Glutamatergic neuron (in vitro differentiated cells): Measurements from ENCODE around the gene CARD14. TPM values are rescaled to one million over a fixed set of nuclear protein-coding genes. Genes with fewer than 3 reads are reported as not detected.

Source experiments
- DNase-seq: peaks from one replicate; pipeline ENCODE4 v3.0.0; 2022
- H3K27ac Mint-ChIP-seq: one replicate; pipeline ENCODE4 v1.8.0; 2020; ENCODE audit warnings: mild to moderate bottlenecking, mixed read lengths, inconsistent platforms; ENCODE audit not compliant: unreplicated experiment
- H3K27me3 Mint-ChIP-seq: one replicate; pipeline ENCODE4 v1.8.0; 2020; ENCODE audit warnings: mild to moderate bottlenecking, moderate library complexity, mixed read lengths, inconsistent platforms; ENCODE audit not compliant: unreplicated experiment
- H3K36me3 Mint-ChIP-seq: one replicate; pipeline ENCODE4 v1.8.0; 2020; ENCODE audit warnings: mild to moderate bottlenecking, mixed read lengths, inconsistent platforms; ENCODE audit not compliant: unreplicated experiment
- H3K4me1 Mint-ChIP-seq: one replicate; pipeline ENCODE4 v1.8.0; 2020; ENCODE audit warnings: mild to moderate bottlenecking, low read depth, mixed read lengths, inconsistent platforms; ENCODE audit not compliant: unreplicated experiment
- H3K4me3 Mint-ChIP-seq: one replicate; pipeline ENCODE4 v1.8.0; 2020; ENCODE audit warnings: mild to moderate bottlenecking, mixed read lengths, inconsistent platforms; ENCODE audit not compliant: unreplicated experiment
- H3K9me3 Mint-ChIP-seq: one replicate; pipeline ENCODE4 v1.8.0; 2020; ENCODE audit warnings: mild to moderate bottlenecking, moderate library complexity, mixed read lengths, inconsistent platforms; ENCODE audit not compliant: unreplicated experiment
- CTCF ChIP-seq: fragments of 200-600 bp; sonication (generic); IDR thresholded peaks from one replicate; pipeline ENCODE4 v1.5.0; 2021; ENCODE audit not compliant: partially characterized antibody, unreplicated experiment
- total RNA-seq: library from RNA; stranded (reverse); fragmentation: NEBNext Ultra II Directional; extraction: Animal tissue kit (Norgen Biotek cat#: 25700); gene quantifications from one replicate; pipeline ENCODE4 v1.2.1, GENCODE V29; 2021; ENCODE audit not compliant: unreplicated experiment

Gene CARD14
- total RNA-seq, 1 donor from 2014 or later = 1.1 TPM

GRCh38 chr17:80158846-80159245 lies 11.0 kb upstream of the CARD14 start:
- no peak for TF ChIP-seq CTCF

DNA sequence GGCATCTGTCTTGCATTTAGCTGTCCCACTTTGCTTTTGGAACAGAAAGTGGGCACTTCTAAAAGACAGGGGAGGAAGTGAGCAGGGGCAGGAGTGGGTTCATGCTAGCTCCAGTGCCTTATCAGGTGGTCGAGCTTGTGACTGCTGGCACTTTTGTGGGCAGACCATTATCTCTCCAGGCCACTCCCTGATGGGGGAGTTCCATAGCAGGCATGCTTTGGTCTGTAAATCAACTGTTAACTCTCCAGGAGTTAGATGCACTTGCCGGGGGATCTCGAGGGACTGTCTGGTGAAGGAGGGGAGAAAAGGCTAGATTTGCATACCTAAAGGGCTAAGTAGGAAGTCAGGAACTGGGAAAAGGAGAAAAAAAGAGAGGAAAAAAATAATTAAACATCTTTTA lies 9.3 kb upstream of the CARD14 start:
- Mint-ChIP-seq H3K27me3 (peaks cover 3% of the 10 kb centered on the region), H3K36me3 (no peaks in the 10 kb centered on the region), H3K27ac (no peak overlapping the region), H3K9me3 (peaks cover 5% of the 10 kb centered on the region), H3K4me1 (peaks cover 23% of the 10 kb centered on the region), H3K4me3 (peak overlapping the region; percentile 67)
- DNase-seq = no peak
- TF ChIP-seq CTCF = no peak

More at GRCh38 chr17:80158846-80159245, 11.0 kb upstream of the CARD14 start:
- Mint-ChIP-seq H3K4me1 (peaks cover 23% of the 10 kb centered on the region), H3K9me3 (peaks cover 10% of the 10 kb centered on the region), H3K27ac (no peak overlapping the region), H3K4me3 (no peak overlapping the region), H3K36me3 (no peaks in the 10 kb centered on the region), H3K27me3 (peaks cover 2% of the 10 kb centered on the region)
- DNase-seq = no peak

- TF ChIP-seq CTCF = no peak
- Mint-ChIP-seq H3K27ac (no peak overlapping the region), H3K4me1 (peaks cover 23% of the 10 kb centered on the region), H3K36me3 (no peaks in the 10 kb centered on the region), H3K4me3 (no peak overlapping the region), H3K27me3 (peaks cover 3% of the 10 kb centered on the region), H3K9me3 (peaks cover 4% of the 10 kb centered on the region)
- no peak for DNase-seq
Measured at GRCh38 chr17:80163336-80163735, 6.5 kb upstream of the CARD14 start.

DNA sequence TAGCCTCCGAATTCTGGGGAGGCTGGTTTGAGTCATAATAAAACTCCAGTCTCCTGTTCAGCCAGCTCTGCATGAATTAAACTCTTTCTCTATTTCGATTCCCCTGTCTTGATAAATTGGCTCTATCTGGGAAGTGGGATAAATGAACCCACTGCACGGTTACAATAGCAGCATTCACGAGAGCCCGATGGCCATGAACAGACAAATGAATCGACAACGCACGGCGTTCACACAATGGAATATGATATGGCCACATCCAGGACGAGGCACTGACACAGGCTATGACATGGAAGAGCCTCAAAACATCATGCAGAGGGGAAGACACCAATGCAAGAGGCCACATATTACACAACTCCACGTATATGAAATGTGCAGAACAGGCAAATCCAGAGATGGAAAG lies 5.6 kb upstream of the CARD14 start:
- Mint-ChIP-seq H3K4me1 (peaks cover 23% of the 10 kb centered on the region), H3K27me3 (peaks cover 7% of the 10 kb centered on the region), H3K36me3 (peaks cover 5% of the 10 kb centered on the region), H3K27ac (no peak overlapping the region), H3K9me3 (peaks cover 4% of the 10 kb centered on the region), H3K4me3 (no peak overlapping the region)
- no peak for DNase-seq
- TF ChIP-seq CTCF = no peak

DNA sequence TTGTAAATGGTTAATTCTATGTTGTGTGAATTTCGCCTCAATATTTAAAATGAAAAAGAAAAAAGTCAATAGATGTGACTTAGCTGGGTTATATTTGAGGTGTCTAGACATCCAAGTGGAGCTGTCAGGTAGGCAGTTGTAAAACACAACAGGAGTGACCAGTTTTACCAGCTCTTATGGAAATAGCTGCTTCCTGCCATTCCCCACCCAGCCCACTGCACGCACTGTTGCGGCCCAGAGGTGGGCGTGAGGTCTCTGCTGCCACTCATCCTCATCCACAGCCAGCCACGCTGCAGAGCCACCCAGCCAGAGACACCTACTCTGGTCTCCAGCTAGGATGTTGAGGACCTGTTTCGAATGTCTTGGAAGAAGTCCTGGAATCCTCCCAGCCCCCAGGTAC lies 3.4 kb upstream of the CARD14 start:
- Mint-ChIP-seq H3K27me3 (peaks cover 7% of the 10 kb centered on the region), H3K36me3 (peaks cover 7% of the 10 kb centered on the region), H3K9me3 (peaks cover 2% of the 10 kb centered on the region), H3K4me1 (peaks cover 4% of the 10 kb centered on the region), H3K4me3 (no peak overlapping the region), H3K27ac (no peak overlapping the region)
- no peak for DNase-seq
- TF ChIP-seq CTCF = no peak
